ENCODE measurements around the gene FBXO46. TPM values are rescaled to one million over a fixed set of nuclear protein-coding genes. Genes with fewer than 3 reads are reported as not detected.

Gene FBXO46
- total and polyA plus RNA-seq, 4 donors = 1.2 to 4.5 (median 3.6) TPM

DNA sequence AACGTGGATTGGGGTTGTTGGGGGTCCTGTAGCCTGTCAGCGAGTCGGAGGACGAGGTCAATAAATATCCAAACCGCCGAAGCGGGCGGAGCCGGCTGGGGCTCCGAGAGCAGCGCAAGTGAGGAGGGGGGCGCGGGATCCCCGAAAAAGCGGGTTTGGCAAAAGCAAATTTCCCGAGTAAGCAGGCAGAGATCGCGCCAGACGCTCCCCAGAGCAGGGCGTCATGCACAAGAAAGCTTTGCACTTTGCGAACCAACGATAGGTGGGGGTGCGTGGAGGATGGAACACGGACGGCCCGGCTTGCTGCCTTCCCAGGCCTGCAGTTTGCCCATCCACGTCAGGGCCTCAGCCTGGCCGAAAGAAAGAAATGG lies 39.1 kb upstream of the FBXO46 start:
- Histone ChIP-seq H3K4me1 (ENCODE audit: control insufficient read depth in 4 of 4, insufficient read depth in 4 of 4, low read length in 3 of 4) (peaks cover 9 to 63% (median 29%) of the 10 kb centered on the region in 4 donors), H3K36me3 (ENCODE audit: control insufficient read depth in 4 of 4, insufficient read depth in 3 of 4, low read depth in 1 of 4, low read length in 3 of 4) (peaks cover 0 to 2% (median 0%) of the 10 kb centered on the region in 4 donors), H3K9me3 (ENCODE audit: control insufficient read depth in 4 of 4, low read length in 3 of 4) (no peaks in the 10 kb centered on the region), H3K27ac (ENCODE audit: low read depth in 1 of 2, low read length in 2 of 2) (peak overlapping the region; percentile 86 to 92), H3K4me3 (ENCODE audit: low read depth in 1 of 3, low read length in 3 of 3) (peak overlapping the region; percentile 61 to 64 (median 62)), H3K9ac (ENCODE audit: low read depth in 1 of 2, low read length in 2 of 2) (peak overlapping the region; percentile 32 to 83), H3K27me3 (ENCODE audit: control insufficient read depth in 4 of 4, insufficient read depth in 4 of 4, low read length in 3 of 4) (no peaks in the 10 kb centered on the region)
- TF ChIP-seq HNF4G (IDR thresholded peaks at IDR 0.05) (no peak), HNF4A (conservative IDR thresholded peaks at IDR 0.05) (no peak), EGR1 (IDR thresholded peaks at IDR 0.05; ENCODE audit: low read depth in 2 of 2) (no peak), RXRA (IDR thresholded peaks at IDR 0.05) (no peak), FOXA2 (IDR thresholded peaks at IDR 0.05) (no peak), RAD21 (IDR thresholded peaks at IDR 0.05) (no peak), TAF1 (conservative IDR thresholded peaks at IDR 0.05) (no peak), SP1 (IDR thresholded peaks at IDR 0.05) (no peak), JUND (IDR thresholded peaks at IDR 0.05) (no peak), YY1 (IDR thresholded peaks at IDR 0.05) (no peak), GABPA (IDR thresholded peaks at IDR 0.05 in 1 of 2, conservative IDR thresholded peaks at IDR 0.05 in 1 of 2) (no peak)
- TF ChIP-seq, protein P1, sequence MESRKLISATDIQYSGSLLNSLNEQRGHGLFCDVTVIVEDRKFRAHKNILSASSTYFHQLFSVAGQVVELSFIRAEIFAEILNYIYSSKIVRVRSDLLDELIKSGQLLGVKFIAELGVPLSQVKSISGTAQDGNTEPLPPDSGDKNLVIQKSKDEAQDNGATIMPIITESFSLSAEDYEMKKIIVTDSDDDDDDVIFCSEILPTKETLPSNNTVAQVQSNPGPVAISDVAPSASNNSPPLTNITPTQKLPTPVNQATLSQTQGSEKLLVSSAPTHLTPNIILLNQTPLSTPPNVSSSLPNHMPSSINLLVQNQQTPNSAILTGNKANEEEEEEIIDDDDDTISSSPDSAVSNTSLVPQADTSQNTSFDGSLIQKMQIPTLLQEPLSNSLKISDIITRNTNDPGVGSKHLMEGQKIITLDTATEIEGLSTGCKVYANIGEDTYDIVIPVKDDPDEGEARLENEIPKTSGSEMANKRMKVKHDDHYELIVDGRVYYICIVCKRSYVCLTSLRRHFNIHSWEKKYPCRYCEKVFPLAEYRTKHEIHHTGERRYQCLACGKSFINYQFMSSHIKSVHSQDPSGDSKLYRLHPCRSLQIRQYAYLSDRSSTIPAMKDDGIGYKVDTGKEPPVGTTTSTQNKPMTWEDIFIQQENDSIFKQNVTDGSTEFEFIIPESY (IDR thresholded peaks at IDR 0.05) = no peak
- TF ChIP-seq, protein P2, sequence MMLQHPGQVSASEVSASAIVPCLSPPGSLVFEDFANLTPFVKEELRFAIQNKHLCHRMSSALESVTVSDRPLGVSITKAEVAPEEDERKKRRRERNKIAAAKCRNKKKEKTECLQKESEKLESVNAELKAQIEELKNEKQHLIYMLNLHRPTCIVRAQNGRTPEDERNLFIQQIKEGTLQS (IDR thresholded peaks at IDR 0.05) = no peak
- TF ChIP-seq, protein P3, sequence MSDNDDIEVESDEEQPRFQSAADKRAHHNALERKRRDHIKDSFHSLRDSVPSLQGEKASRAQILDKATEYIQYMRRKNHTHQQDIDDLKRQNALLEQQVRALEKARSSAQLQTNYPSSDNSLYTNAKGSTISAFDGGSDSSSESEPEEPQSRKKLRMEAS (IDR thresholded peaks at IDR 0.05) = no peak
- TF ChIP-seq, protein P4, sequence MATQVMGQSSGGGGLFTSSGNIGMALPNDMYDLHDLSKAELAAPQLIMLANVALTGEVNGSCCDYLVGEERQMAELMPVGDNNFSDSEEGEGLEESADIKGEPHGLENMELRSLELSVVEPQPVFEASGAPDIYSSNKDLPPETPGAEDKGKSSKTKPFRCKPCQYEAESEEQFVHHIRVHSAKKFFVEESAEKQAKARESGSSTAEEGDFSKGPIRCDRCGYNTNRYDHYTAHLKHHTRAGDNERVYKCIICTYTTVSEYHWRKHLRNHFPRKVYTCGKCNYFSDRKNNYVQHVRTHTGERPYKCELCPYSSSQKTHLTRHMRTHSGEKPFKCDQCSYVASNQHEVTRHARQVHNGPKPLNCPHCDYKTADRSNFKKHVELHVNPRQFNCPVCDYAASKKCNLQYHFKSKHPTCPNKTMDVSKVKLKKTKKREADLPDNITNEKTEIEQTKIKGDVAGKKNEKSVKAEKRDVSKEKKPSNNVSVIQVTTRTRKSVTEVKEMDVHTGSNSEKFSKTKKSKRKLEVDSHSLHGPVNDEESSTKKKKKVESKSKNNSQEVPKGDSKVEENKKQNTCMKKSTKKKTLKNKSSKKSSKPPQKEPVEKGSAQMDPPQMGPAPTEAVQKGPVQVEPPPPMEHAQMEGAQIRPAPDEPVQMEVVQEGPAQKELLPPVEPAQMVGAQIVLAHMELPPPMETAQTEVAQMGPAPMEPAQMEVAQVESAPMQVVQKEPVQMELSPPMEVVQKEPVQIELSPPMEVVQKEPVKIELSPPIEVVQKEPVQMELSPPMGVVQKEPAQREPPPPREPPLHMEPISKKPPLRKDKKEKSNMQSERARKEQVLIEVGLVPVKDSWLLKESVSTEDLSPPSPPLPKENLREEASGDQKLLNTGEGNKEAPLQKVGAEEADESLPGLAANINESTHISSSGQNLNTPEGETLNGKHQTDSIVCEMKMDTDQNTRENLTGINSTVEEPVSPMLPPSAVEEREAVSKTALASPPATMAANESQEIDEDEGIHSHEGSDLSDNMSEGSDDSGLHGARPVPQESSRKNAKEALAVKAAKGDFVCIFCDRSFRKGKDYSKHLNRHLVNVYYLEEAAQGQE (IDR thresholded peaks at IDR 0.05) = no peak
- TF ChIP-seq, protein P5, sequence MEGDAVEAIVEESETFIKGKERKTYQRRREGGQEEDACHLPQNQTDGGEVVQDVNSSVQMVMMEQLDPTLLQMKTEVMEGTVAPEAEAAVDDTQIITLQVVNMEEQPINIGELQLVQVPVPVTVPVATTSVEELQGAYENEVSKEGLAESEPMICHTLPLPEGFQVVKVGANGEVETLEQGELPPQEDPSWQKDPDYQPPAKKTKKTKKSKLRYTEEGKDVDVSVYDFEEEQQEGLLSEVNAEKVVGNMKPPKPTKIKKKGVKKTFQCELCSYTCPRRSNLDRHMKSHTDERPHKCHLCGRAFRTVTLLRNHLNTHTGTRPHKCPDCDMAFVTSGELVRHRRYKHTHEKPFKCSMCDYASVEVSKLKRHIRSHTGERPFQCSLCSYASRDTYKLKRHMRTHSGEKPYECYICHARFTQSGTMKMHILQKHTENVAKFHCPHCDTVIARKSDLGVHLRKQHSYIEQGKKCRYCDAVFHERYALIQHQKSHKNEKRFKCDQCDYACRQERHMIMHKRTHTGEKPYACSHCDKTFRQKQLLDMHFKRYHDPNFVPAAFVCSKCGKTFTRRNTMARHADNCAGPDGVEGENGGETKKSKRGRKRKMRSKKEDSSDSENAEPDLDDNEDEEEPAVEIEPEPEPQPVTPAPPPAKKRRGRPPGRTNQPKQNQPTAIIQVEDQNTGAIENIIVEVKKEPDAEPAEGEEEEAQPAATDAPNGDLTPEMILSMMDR (IDR thresholded peaks at IDR 0.05; ENCODE audit: low read depth, low read length, missing input control) = no peak
- DNase-seq (ENCODE audit: low spot score) = no peak
- under 1% methylated on average over 28 of the region's 28 CpGs for WGBS

Measured in liver (tissue), 9 donors.